ENCODE results near the gene STOML1.
"Not testable (repeated sequence)": the region's sequence is repeated elsewhere in the genome, so short reads cannot be mapped to it uniquely, and the experiment has no call there.

Gene STOML1

DNA sequence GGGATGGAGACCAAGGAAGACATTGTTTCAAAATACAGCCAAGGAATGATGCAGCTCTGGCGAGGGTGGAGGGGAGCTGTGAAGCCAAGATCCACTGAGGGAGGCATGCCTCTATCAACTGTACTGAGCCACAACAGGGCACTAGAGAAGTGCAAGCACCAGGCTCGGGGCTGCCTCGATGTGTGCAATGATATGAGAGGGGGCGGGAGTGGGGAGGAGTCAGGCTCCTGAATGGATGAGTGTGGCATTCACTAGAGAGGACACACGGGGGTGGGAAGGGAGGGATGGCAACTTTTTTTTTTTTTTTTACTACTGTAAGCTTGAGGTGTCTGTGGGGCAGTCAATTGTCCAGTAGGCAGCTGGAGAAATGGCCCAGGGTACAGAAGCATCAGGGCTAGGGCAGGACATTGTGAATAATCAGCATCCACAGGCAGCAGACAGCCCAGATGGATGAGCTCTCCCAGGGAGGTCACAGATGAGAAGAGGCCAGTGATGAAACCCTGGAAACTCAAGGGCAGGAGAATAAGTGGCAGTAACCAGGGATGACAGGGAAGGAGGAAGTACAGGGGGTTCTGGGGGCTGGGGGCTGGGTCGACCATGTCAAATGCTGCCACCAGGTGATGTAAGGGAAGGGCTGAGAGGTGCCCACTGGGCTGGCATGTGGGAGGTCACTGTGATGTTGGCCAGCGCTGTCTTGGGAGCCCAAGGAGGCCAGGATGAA, 5.9 kb downstream of the STOML1 start:
- no peak for DNase-seq

DNA sequence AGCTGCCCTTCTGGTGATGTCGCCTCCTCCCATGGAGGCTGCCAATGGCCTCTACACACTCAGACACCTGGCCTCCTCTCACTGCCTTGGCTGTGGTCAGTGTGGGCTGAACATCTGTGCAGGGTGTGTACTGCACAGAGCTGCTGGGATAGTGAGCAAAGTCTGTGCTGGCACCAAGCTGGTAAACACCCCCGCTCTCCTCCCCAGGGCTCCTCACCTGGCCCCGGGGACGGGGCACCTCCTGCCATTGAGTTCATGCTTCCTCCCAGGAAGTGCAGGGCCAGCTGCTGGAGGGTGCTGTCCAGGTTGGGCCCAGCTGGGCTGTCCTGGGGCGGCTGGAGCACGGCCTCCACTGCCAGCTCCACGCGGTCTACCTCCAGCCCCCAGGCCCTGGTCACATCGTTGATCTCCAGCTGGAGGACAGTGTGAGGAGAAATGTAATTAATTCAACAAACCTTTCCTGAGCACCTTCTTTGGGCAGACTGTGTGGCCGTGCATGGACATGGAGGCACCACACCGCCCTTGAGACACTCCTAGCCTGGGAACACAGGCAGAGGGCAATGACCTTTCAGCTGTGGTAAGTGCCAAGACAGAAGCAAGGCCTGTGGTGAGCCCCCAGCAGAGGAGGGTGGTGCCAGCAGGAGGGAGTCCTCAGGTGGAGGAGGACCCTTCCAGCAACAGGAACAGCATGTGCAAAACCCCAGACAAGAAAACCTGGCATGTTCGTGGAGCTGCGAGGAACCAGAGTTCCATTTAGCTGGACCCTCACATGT, 6.8 kb downstream of the STOML1 start:
- no peak for DNase-seq

DNA sequence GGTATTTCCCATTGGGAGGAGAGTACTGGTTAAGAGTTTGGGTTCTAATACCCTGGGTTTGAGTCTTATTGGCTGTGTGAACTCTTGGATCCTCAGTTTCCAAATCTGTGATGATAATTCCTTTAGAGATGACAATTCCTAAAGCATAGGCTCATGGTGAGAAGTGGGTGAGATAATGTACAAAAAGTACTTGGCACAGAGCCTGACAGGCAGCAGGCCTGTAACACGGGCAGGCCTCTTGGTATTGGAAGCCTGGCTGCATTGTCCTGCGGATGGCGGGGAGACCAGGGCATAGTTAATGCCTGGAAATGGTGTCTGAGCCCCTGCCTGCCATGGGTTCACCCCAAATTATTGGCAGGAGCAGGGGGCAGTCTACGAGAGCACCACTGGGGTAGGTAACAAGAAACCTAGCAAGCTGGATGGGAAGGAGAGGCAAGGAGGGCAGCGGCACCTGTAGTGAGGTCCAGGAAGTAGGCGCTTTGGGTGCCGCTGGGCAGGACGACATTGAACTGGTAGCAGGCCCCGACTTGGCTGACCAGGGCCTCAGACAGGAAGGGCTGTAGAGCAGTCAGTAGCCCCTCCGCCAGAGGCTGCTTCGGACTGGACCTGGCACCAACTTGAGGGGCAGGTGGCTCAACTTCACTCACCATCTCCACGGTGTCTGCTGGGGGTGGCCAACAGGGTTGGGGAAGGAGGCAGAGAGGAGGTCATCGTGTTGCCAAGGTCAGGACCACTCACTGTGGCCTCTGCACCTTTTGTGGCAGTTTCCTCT, 7.7 kb downstream of the STOML1 start:
- no peak for DNase-seq

DNA sequence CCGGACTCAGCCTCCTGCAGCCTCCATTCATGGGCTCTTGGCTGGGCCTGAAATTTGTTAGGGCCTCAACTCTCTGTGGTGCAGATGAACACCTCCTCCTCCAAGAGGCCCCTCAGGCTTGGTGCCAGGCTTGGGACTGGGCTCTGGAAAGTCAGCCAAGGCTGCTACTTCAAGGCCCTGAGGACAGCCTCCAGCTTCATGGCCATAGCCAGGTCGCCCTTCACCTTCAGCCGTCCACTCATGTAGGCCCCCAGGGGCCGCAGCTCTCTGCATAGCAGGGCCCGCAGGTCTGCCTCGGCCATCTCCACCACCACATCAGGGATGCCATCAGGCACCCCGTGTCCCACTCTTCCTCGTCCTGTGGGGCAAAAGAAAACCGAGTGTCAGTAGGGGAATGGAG, 8.3 kb downstream of the STOML1 start:
- DNase-seq: no peak

DNA sequence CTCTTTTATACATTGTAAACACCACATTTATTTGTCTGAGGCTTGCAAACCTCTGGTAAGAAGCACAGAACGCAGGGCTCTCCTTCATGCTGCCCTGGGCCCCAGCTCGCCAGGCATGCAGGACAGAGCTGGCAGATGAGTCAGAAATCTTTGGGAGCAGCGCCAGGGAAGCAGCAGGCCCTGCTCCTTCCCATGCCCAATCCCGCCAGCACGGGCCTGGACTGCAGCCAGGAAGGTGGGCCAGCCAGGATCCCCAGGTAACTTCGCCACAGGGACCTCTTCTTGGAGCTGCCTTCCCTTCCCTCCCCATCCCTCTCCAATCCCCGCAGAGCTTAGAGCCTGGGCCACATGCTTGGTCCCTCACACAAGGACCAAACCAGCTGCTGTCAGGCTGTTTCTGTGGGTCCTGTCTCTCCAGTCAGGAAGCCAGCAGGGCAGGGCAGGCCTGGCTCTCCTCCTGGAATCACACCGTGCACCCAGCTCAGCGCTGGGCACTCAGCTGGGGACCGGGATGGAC, 8.8 kb downstream of the STOML1 start:
- no peak for DNase-seq

DNA sequence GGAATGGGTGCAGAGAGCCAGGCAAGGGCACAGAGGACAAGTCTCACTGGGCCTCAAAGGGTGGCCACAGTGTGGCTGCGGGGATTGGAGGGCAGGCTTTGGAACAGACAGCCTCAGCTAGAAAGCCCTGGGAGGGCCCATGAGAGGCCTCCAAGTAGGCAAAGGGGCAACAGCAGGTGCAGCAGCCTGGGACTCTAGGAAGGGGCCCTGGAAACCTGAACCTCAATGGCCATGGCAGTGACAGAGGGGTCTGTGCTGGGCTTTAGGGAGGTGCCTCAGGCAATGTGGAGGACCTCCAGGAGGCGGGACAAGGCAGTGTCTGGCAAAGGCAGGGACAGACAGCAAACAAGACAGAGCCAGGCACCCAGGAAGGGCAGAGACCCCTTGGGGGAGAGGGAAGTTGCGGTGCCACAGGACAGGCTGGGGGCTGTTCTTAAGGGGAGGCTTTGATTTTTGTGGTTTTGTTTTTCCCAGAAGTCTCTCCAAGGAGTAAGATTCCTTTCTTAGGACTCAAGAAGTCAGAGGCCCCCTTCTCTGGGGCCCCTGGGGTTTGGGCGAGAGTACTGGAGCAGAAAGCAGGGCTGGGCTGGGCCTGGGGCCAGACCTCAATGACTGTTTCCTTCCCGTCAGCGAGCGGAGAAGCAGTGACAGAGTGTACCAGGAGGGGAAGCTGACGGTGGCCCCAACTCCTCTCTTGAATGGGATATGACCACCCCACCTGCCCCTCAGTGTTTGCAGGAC, 9.7 kb downstream of the STOML1 start:
- DNase-seq: no peak

DNA sequence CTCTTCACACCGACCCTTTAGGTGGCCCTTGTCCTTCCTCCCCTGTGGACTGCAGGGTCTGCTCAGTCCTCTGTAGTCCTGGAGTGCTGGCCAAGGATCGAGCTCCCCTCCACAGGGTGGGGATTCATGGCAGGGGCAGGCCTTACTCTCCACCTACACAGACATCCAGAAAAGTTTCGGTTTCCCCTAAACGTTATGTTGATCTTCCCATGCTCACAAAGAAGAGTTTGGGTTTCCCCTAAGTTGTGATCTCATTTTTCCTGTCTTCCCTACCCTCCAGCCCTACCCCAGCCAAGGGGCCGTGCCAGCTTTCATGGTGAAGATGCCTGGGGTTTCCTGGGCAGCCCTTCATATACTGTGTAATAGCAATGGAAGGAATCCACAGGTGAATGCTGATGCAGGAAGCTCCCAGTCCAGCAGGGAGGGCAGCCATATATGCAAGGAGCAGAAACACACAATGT, 10.3 kb downstream of the STOML1 start:
- DNase-seq: no peak

DNA sequence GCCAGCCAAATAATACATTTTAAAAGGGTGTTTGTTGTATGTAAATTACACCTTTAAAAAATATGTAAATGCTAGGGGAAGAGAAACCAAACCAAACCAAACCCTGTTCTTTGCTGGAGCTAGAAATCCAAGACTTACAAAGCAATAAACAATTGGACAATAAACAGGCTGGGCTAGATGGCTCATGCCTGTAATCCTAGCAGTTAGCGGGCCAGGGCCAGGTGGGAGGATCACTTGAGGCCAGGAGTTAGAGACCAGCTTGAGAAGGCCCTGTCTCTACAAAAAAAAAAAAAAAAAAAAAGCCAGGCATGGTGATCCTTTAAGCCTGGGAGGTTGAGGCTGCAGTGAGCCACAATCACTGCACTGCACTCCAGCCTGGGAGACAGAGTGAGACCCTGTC, 12.5 kb downstream of the STOML1 start:
- no peak for DNase-seq

DNA sequence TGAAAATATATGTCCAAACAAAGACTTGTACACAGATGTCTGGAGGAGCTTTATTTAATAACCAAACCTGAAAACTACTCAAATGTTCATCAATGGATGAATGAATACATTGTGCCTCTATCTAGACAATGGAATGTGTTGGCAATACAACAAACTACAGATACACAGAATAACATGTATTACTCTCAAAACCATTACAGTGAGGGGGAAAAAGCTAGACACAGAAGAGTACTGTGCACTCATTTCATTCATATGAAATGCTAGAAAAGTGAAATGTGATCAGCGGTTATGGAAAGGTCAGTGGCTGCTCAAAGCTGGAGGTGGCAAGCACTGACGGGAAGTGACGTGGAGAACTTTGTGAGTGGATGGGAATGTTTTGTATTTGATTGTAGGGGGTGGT, 13.2 kb downstream of the STOML1 start:
- no peak for DNase-seq

DNA sequence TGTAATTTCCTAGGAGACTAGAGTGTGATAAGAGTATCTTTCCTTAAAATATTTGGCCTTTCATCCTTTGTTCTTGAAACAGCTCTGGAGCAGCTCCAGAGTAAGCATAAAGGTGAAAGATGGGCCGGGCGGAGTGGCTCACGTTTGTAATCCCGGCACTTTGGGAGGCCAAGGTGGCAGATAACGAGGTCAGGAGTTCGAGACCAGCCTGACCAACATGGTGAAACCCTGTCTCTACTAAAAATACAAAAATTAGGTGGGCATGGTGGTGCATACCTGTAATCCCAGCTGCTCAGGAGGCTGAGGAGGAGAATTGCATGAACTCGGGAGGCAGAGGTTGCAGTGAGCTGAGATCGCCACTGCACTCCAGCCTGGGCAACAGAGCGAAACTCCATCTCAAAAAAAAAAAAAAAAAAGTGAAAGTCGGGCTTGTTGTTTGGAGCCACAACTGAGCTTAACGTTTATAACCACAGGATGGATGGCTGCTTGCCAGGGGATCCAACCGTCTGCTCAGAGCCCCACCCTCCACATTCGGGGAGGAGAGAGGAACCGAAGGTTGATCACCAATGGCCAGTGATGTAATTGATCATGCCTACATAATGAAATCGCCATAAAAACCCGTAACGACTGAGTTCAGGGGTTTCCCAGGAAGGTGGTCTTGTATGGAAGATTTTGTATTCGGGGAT, 16.5 kb downstream of the STOML1 start:
- not testable (repeated sequence) for DNase-seq

DNA sequence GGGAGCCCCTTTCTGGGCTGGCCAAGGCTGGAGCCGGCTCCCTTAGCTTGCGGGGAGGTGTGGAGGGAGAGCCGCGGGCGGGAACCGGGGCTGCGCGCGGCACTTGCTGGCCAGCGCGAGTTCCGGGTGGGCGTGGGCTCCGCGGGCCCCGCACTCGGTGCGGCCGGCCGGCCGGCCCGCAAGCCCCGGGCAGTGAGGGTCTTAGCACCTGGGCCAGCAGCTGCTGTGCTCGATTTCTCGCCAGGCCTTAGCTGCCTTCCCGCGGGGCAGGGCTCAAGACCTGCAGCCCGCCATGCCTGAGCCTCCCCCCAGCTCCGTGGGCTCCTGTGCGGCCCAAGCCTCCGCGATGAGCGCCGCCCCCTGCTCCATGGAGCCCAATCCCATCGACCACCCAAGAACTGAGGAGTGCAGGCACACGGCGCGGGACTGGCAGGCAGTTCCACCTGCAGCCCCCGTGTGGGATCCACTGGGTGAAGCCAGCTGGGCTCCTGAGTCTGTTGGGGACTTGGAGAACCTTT, 18.4 kb downstream of the STOML1 start:
- not testable (repeated sequence) for DNase-seq

DNA sequence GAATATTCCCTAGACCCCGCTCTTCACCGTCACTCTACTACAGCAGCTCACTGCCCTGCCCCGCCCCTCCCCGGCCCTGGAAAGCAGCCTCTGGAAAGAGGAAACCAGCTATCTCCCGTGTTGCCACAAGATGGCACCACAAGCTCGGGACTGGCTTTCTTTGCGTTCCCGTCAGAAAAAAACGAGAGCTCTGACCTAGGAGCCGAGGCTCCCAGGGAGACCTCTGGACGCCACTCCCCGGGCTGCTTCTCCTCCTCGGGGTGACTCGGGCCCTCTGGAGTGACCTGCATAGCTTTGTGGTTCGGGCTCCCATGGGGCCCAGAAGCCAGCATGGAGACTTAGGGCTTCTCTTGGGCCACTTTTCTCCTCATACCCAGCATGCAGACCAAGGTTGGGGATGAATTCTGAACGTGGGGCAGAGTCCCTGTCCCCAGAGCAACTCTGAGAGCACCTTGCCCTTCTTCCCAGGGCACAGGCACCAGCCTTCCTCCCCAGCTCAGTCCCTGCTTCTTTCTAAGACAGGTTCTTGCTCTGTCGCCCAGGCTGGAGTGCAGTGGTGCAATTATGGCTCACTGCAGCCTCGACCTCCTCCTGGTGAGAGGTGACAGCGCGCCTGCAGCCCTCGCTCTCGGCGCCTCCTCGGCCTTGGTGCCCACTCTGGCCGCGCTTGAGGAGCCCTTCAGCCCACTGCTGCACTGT, 19.0 kb downstream of the STOML1 start:
- peak; percentile 60 for DNase-seq

DNA sequence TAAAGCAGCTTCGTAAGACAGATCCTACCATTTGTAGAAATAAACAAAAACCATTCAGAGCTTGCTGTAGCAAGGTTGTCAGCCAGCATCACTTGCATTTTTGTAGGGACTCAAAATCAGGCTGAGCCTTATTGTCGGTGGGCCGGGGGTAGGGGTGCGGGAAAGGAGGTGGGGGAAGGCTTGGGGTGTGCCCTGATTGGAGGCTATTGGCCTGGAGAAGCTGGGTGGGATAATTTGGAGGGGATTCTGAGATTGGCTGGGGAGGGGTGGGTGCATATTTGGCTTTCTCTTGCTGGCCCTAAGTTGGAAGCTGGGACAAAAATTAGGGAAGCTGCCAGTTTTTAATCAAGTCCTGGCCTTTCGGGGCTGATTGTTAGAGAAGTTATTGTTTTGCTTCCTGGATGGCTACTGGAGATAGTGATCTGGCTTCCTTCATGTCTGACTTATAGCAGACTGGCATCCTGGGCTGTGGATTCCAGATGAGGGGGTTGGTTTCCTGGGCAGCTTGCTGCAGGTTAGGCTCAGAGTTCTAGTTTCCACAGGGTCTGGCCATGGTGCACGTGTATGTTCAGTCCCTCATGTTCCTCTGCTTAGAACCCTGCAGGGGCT, 22.8 kb downstream of the STOML1 start:
- DNase-seq: no peak

DNA sequence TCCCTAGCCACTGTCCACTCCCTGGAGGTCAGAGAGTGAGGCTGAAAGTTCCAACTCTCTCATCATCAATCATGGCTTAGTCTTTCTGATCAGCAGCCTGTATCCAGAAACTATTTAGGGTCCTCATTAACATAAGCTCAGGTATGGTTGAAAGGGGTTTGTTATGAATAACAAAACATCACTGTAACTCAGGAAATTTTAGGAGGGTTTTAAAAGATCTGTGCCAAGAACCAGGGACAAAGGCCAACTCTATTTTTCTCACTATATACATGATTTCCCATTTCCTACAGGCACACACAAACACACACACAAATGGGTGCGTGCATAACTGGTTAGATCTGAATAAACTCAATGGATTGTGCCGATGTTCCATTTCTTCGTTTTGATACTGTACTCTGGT, 23.6 kb downstream of the STOML1 start:
- no peak for DNase-seq

DNA sequence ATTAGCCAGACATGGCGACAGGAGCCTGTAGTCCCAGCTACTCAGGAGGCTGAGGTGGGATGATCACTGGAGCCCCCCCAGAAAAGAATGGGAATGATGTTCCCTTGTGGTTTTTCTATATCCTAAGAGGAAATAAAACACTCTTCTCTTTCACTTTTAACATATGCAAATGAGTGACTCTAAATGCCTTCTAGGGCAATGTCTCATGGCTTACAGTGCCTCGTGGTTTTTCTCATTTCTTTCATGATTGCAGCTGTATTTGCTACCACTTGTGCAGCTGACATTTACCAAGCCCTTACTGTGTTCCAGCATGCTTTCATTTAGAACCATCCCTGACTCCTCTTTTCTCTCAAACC, 26.4 kb downstream of the STOML1 start:
- peak; percentile 47 for DNase-seq

DNA sequence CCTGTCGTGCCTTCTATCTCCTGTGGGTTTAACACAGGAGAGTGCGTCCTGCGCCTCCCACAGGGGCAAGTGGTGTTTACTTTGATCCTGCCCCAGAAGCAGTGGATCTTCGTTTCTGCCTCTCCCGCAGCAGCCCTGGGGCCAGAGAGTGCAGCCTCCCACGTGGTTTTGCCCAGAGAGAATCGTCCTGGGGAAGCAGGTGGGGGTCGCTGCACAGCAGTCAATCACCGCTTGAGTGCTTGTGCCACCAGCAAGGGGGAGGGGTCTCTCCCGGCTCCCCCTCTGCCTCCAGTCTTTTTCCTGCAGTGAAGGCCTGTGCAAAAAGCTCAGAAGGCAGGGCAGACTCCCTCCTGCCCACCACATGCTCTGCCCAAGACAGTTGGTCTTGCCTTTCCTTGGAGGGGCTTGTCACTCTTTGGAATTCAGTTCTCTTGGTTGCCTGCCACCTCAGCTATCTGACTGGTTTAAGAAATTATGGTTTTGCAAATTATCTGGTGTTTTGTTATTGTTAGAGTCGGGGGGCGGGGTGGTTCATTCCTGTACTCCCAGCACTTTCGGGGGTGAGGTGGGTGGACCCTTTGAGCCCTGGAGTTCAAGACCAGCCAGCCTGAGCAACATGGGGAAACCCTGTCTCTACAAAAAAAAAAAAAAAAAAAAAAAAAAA, 26.9 kb downstream of the STOML1 start:
- no peak for DNase-seq

DNA sequence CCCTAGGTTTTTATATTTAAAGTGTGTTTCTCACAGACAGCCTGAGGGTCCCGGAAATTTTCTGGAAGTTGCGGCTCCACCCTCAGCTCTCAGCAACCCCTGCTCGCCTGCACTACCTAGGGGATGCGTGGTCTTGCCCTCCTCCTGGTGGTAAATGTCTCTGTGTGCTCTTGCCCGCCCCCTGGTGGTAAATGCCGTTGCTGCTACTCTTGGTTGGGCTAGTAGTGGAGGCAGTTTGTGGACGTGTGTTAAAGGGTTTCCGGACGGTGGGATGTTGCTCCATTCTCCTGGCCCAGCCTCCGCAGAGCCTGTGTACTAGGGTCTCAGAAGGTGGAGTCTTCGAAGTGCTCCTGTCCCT, 27.4 kb downstream of the STOML1 start:
- DNase-seq: peak; percentile 34

DNA sequence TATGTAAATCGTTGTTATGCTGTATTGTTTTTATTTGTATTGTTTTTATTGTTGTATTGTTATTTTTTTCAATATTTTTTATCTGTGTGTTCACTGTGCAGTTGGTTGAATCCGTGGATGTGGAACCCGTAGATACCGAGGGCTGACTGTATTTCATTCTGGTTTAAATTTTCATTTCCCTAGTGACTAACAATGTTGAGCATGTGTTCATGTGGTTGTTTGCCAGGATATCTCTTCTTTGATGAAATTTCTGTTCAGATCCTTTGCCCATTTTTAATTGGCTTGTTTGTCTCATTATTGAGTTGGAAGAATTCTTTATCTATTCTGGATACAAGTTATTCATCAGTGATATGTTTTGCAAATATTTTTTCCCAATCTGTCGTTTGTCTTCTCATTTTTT, 29.7 kb downstream of the STOML1 start:
- no peak for DNase-seq

DNA sequence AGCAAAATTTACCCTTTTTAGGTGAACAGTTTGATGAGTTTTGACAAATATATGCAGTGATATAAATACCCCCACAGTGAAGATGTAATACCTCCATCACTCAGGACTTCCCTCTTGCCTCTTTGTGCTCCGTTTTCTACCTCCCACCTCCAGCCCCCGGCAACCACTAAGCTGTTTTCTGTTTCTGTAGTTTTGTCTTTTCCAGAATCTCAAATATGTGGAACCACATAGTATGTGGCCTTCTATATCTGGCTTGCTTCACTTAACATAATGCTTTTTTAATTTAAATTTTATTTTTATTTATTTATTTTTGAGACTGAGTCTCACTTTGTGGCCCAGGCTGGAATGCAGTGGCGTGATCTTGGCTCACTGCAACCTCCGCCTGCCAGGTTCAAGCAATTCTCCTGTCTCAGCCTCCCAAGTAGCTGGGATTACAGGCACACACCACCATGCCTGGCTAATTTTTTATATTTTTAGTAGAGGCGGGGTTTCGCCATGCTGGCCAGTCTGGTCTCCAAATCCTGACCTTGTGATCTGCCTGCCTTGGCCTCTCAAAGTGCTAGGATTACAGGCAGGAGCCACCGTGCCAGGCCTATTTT, 31.5 kb downstream of the STOML1 start:
- DNase-seq: not testable (repeated sequence)

DNA sequence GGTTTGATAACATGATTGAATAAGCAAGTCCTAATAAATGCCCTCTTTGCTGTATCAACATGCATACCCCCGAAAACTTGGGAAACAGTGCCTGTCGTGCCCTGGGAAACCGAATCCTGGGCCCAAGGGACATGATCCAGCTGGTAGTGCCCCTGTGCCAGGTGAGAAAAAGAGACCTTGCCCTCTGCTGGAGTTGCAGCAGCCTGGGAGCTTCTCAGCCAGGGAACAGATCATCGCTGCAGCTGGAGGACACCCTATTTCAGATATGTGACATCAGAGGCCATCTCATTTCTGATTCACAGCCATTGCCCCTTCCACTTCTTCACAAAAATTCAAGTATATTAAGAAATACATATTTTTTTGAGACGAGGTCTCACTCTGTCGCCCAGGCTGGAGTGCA, 32.3 kb downstream of the STOML1 start:
- no peak for DNase-seq

Data from NCI-H526 treated with DMSO at 0.1 percent for 48 hours (cell line).